Raji (cell line): ENCODE measurements around the gene CDH20.

Experiments used
- POLR2A ChIP-seq: IDR thresholded peaks from 2 replicates; pipeline ENCODE4 v1.6.1; 2011; ENCODE audit warnings: low read depth, low read length, control low read depth; ENCODE audit not compliant: insufficient read depth

The CDH20 gene

GRCh38 chr18:61388010-61388409 is 54.8 kb downstream of the CDH20 start:
- TF ChIP-seq POLR2A: no peak

- no peak for TF ChIP-seq POLR2A
These were observed 61.8 kb downstream of the CDH20 start for GRCh38 chr18:61394983-61395382.

GRCh38 chr18:61397222-61397621 is 64.0 kb downstream of the CDH20 start:
- TF ChIP-seq POLR2A: no peak

- TF ChIP-seq POLR2A: no peak
These were observed 65.9 kb downstream of the CDH20 start for GRCh38 chr18:61398961-61399705.

GRCh38 chr18:61400016-61400635 is 66.9 kb downstream of the CDH20 start:
- no peak for TF ChIP-seq POLR2A

GRCh38 chr18:61400716-61401115 is 67.5 kb downstream of the CDH20 start:
- TF ChIP-seq POLR2A: no peak

- no peak for TF ChIP-seq POLR2A
These were observed 69.5 kb downstream of the CDH20 start for GRCh38 chr18:61402726-61403125.

- no peak for TF ChIP-seq POLR2A
These were observed 80.2 kb downstream of the CDH20 start for GRCh38 chr18:61413396-61413795.

- no peak for TF ChIP-seq POLR2A
These were observed 80.9 kb downstream of the CDH20 start for GRCh38 chr18:61414086-61414485.

- no peak for TF ChIP-seq POLR2A
These were observed 86.5 kb downstream of the CDH20 start for GRCh38 chr18:61419763-61420162.

GRCh38 chr18:61420218-61420885 is 87.1 kb downstream of the CDH20 start:
- no peak for TF ChIP-seq POLR2A

GRCh38 chr18:61426492-61427053 is 93.3 kb downstream of the CDH20 start:
- no peak for TF ChIP-seq POLR2A

GRCh38 chr18:61428266-61428665 is 95.0 kb downstream of the CDH20 start:
- TF ChIP-seq POLR2A: no peak

- no peak for TF ChIP-seq POLR2A
These were observed 99.4 kb downstream of the CDH20 start for GRCh38 chr18:61432590-61432989.

GRCh38 chr18:61435064-61435652 is 101.9 kb downstream of the CDH20 start:
- no peak for TF ChIP-seq POLR2A

GRCh38 chr18:61443081-61443725 is 110.0 kb downstream of the CDH20 start:
- TF ChIP-seq POLR2A: no peak

- TF ChIP-seq POLR2A: no peak
These were observed 115.1 kb downstream of the CDH20 start for GRCh38 chr18:61448316-61448715.
